NCI-H146 treated with DMSO at 0.1 percent for 48 hours (cell line): ENCODE data around the gene TM9SF3.

Source experiments
- DNase-seq: peaks from one replicate; lab custom pipeline; 2025; ENCODE audit not compliant: unreplicated experiment; lab: John Stamatoyannopoulos, UW

TM9SF3 gene

GRCh38 chr10:96482815-96483588 lies 103.8 kb downstream of the TM9SF3 start:
- DNase-seq: no peak

GRCh38 chr10:96478355-96478754 lies 108.5 kb downstream of the TM9SF3 start:
- DNase-seq: no peak

GRCh38 chr10:96473866-96474265 lies 112.9 kb downstream of the TM9SF3 start:
- DNase-seq: no peak

GRCh38 chr10:96470116-96470743 lies 116.6 kb downstream of the TM9SF3 start:
- no peak for DNase-seq

- DNase-seq: no peak
These were observed 118.0 kb downstream of the TM9SF3 start for GRCh38 chr10:96468845-96469244.
